Esophagus squamous epithelium (tissue), 4 donors: ENCODE measurements around the gene CTNNA1.

Source experiments
- POLR2A ChIP-seq, 4 donors: fragments of 450-650 bp; IDR thresholded peaks; one replicate each; pipeline ENCODE4 v1.6.1; 2017; ENCODE audit warnings: antibody characterized with exemption in 4 of 4, mild to moderate bottlenecking in 4 of 4, moderate library complexity in 3 of 4
- TF ChIP-seq, protein P1 (sequence below), 6 experiments: fragments of 450-650 bp in 4 of 6; fragments of 200-600 bp in 2 of 6; sonication (generic) in 2 of 6; IDR thresholded peaks; one replicate each; pipeline ENCODE4 v1.5.1; 2016 to 2019; ENCODE audit warnings: antibody characterized with exemption in 6 of 6, mild to moderate bottlenecking in 4 of 6, moderate library complexity in 4 of 6

- TF ChIP-seq, protein P1, sequence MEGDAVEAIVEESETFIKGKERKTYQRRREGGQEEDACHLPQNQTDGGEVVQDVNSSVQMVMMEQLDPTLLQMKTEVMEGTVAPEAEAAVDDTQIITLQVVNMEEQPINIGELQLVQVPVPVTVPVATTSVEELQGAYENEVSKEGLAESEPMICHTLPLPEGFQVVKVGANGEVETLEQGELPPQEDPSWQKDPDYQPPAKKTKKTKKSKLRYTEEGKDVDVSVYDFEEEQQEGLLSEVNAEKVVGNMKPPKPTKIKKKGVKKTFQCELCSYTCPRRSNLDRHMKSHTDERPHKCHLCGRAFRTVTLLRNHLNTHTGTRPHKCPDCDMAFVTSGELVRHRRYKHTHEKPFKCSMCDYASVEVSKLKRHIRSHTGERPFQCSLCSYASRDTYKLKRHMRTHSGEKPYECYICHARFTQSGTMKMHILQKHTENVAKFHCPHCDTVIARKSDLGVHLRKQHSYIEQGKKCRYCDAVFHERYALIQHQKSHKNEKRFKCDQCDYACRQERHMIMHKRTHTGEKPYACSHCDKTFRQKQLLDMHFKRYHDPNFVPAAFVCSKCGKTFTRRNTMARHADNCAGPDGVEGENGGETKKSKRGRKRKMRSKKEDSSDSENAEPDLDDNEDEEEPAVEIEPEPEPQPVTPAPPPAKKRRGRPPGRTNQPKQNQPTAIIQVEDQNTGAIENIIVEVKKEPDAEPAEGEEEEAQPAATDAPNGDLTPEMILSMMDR (IDR thresholded peaks at IDR 0.05): no peak
- no peak for TF ChIP-seq POLR2A (IDR thresholded peaks at IDR 0.05)
Measured at GRCh38 chr5:138770977-138771376, 17.8 kb downstream of the CTNNA1 start.
